SU-DHL-6 (cell line): ENCODE data around the gene YPEL3.
A peak's percentile ranks its signal among the peaks of the same experiment; 100 is the strongest.

Experiments used
- H2AFZ ChIP-seq: fragments of 200-600 bp; sonication (generic); 2 replicates; pipeline ENCODE4 v1.6.1; 2014; ENCODE audit warnings: low read depth, mild to moderate bottlenecking, moderate library complexity, mixed read lengths, antibody characterized with exemption, low read length; ENCODE audit not compliant: severe bottlenecking
- H3F3A ChIP-seq: fragments of 200-600 bp; shearing (Covaris generic); 2 replicates; pipeline ENCODE4 v1.6.0; 2016; ENCODE audit warnings: antibody characterized with exemption, mild to moderate bottlenecking; ENCODE audit not compliant: insufficient read depth
- H3K27ac ChIP-seq: fragments of 200-600 bp; sonication (generic); 2 replicates; pipeline ENCODE4 v1.5.1; 2016; ENCODE audit warnings: low read depth, mild to moderate bottlenecking, low read length, moderate library complexity, mixed read lengths
- H3K27me3 ChIP-seq: fragments of 200-600 bp; sonication (generic), shearing (Covaris generic); 2 replicates; pipeline ENCODE4 v1.6.0; 2014; ENCODE audit warnings: mild to moderate bottlenecking, low read length
- H3K36me3 ChIP-seq: fragments of 200-600 bp; sonication (generic); 2 replicates; pipeline ENCODE4 v1.6.1; 2014; ENCODE audit warnings: mild to moderate bottlenecking, low read length, mixed read lengths
- H3K4me2 ChIP-seq: fragments of 300-600, 200-600 bp; shearing (Covaris generic), sonication (generic); 2 replicates; pipeline ENCODE4 v1.6.0; 2014; ENCODE audit warnings: low read length, low read depth, mild to moderate bottlenecking; ENCODE audit not compliant: poor library complexity, severe bottlenecking
- H3K4me3 ChIP-seq: fragments of 200-600 bp; sonication (generic); 2 replicates; pipeline ENCODE4 v1.5.1; 2014; ENCODE audit warnings: antibody characterized with exemption, low read length, mild to moderate bottlenecking, mixed read lengths; ENCODE audit not compliant: insufficient read depth, poor library complexity, severe bottlenecking
- H3K79me2 ChIP-seq: fragments of 200-600 bp; sonication (generic); 2 replicates; pipeline ENCODE4 v1.6.1; 2014; ENCODE audit warnings: mild to moderate bottlenecking, low read length, moderate library complexity; ENCODE audit not compliant: insufficient read depth
- H3K9ac ChIP-seq: fragments of 200-600 bp; sonication (generic); 2 replicates; pipeline ENCODE4 v1.7.0; 2014; ENCODE audit warnings: mild to moderate bottlenecking, low read length
- H3K9me2 ChIP-seq: fragments of 200-600 bp; sonication (generic); replicated peaks from 2 replicates; pipeline ENCODE4 v1.6.1; 2014; ENCODE audit warnings: low read length; ENCODE audit not compliant: insufficient read depth
- H3K9me3 ChIP-seq: fragments of 200-600 bp; sonication (generic); 2 replicates; pipeline ENCODE4 v1.6.1; 2014; ENCODE audit warnings: low read length, mixed read lengths; ENCODE audit not compliant: insufficient read depth
- H4K20me1 ChIP-seq: fragments of 200-600 bp; sonication (generic); 2 replicates; pipeline ENCODE4 v1.6.1; 2014; ENCODE audit warnings: low read depth, mild to moderate bottlenecking, antibody characterized with exemption, low read length, moderate library complexity, mixed read lengths
- EZH2phosphoT487 ChIP-seq: fragments of 200-600 bp; sonication (generic), shearing (Covaris generic); conservative IDR thresholded peaks from 2 replicates; pipeline ENCODE4 v1.6.1; 2018; ENCODE audit warnings: mild to moderate bottlenecking, antibody characterized with exemption, low read length, moderate library complexity, mixed read lengths
- TF ChIP-seq, protein P1 (sequence below): fragments of 200-600 bp; sonication (generic); IDR thresholded peaks from one replicate; pipeline ENCODE4 v1.5.1; 2017; ENCODE audit warnings: antibody characterized with exemption, mild to moderate bottlenecking, low read length, moderate library complexity; ENCODE audit not compliant: insufficient read depth, poor library complexity, severe bottlenecking

The YPEL3 gene

DNA sequence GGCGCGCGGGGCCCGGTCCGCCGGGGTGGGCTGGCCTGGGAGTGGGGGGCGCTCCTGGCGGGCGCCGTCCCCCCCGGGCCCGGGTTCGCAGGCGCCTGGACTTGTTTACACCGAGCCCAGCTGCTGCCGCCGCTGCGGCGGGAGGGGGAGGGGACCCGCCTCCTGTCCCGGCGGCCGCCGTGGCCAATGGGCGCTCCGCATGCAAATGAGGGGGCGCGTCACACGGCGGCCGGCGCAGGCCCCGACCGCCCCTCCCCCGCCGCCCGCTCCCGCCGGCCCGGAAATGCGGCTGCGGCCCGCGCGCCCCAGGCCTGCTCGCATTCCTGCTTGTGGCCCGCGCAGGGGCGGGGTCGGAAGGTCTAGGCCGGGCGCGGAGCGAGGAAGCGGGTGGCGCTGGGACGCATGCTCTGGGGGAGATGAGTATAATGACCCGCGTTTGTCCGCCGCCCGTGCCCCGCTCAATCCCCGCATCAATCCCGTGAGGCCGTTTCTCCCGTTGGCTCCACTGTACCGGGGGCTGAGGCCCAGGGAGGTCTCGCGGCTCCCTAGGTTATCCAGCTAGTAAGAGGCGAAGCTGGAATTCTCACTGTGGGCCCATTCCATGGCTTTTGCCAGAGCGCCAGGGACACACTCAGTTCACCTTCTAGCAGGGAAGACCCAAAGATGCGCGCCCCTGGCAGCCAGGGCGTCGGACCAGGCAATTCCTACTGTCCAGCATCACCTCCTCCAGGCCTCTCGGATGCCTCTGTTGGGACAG, at the start of gene YPEL3:
Gene YPEL3, minus strand, starts transcription at position 109 of the 757 bp plus-strand sequence. CDS start 731 bp downstream, outside the sequence.
- no peaks in the 10 kb centered on the region for H3K27me3 ChIP-seq
- H3K79me2 ChIP-seq, result no peaks in the 10 kb centered on the region
- H3K9me3 ChIP-seq, result peaks cover 23% of the 10 kb centered on the region
- H3K4me3 ChIP-seq, result peak within 1 kb of the TSS; percentile 41
- TF ChIP-seq EZH2phosphoT487, result no peak
- H3K4me2 ChIP-seq, result peak within 1 kb of the TSS; percentile 58
- H3K9ac ChIP-seq, result peak within 1 kb of the TSS; percentile 51
- peak within 1 kb of the TSS; percentile 95 for H2AFZ ChIP-seq
- H3K9me2 ChIP-seq, result no peaks in the 10 kb centered on the region
- no peaks in the 10 kb centered on the region for H4K20me1 ChIP-seq
- peaks cover 3% of the 10 kb centered on the region; the same call in 1 of the 2 replicates for H3K36me3 ChIP-seq
- peak within 1 kb of the TSS; percentile 43; the same call in 1 of the 2 replicates for H3K27ac ChIP-seq
- peaks cover 18% of the 10 kb centered on the region for H3F3A ChIP-seq

DNA sequence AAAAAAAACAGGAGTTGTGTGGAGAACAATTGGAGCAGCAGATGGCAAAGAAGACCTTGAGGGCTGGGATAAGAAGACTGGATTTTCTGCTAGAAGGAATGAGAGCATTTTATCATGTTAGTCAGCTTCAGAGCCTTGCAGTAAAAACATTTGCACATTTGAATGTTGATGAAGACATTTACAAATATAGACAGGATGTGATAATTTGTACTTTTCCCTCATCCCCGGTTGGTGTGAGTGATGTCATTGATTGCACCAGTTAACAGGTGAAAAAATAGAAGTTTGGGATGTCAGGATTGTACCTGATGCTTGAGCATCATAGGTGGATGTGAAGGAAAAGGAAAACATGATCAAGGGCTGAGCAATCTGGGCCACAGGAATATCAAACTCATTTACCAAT, 49.6 kb upstream of the YPEL3 start:
- H3F3A ChIP-seq, result no peaks in the 10 kb centered on the region
- no peaks in the 10 kb centered on the region for H3K36me3 ChIP-seq
- peaks cover 6% of the 10 kb centered on the region; the same call in 1 of the 2 replicates for H3K9me3 ChIP-seq
- no peaks in the 10 kb centered on the region for H3K9me2 ChIP-seq
- no peaks in the 10 kb centered on the region for H3K27me3 ChIP-seq
- no peaks in the 10 kb centered on the region for H3K79me2 ChIP-seq
- no peak overlapping the region for H2AFZ ChIP-seq
- H4K20me1 ChIP-seq, result no peaks in the 10 kb centered on the region
- H3K9ac ChIP-seq, result no peak overlapping the region
- H3K4me2 ChIP-seq, result no peak overlapping the region
- H3K4me3 ChIP-seq, result no peak overlapping the region
- TF ChIP-seq, protein P1, sequence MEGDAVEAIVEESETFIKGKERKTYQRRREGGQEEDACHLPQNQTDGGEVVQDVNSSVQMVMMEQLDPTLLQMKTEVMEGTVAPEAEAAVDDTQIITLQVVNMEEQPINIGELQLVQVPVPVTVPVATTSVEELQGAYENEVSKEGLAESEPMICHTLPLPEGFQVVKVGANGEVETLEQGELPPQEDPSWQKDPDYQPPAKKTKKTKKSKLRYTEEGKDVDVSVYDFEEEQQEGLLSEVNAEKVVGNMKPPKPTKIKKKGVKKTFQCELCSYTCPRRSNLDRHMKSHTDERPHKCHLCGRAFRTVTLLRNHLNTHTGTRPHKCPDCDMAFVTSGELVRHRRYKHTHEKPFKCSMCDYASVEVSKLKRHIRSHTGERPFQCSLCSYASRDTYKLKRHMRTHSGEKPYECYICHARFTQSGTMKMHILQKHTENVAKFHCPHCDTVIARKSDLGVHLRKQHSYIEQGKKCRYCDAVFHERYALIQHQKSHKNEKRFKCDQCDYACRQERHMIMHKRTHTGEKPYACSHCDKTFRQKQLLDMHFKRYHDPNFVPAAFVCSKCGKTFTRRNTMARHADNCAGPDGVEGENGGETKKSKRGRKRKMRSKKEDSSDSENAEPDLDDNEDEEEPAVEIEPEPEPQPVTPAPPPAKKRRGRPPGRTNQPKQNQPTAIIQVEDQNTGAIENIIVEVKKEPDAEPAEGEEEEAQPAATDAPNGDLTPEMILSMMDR, result no peak
- TF ChIP-seq EZH2phosphoT487, result no peak
- no peak overlapping the region for H3K27ac ChIP-seq

GRCh38 chr16:30144917-30145316, 48.9 kb upstream of the YPEL3 start:
- no peaks in the 10 kb centered on the region for H3K36me3 ChIP-seq
- no peaks in the 10 kb centered on the region for H3K27me3 ChIP-seq
- H3K9me2 ChIP-seq, result no peaks in the 10 kb centered on the region
- H3K27ac ChIP-seq, result no peak overlapping the region
- no peak overlapping the region for H3K4me3 ChIP-seq
- H3K79me2 ChIP-seq, result no peaks in the 10 kb centered on the region
- H3K4me2 ChIP-seq, result no peak overlapping the region
- no peaks in the 10 kb centered on the region for H3F3A ChIP-seq
- no peak for TF ChIP-seq EZH2phosphoT487
- TF ChIP-seq, protein P1, result no peak
- H3K9ac ChIP-seq, result no peak overlapping the region
- H2AFZ ChIP-seq, result no peak overlapping the region
- peaks cover 6% of the 10 kb centered on the region; the same call in 1 of the 2 replicates for H3K9me3 ChIP-seq
- no peaks in the 10 kb centered on the region for H4K20me1 ChIP-seq

DNA sequence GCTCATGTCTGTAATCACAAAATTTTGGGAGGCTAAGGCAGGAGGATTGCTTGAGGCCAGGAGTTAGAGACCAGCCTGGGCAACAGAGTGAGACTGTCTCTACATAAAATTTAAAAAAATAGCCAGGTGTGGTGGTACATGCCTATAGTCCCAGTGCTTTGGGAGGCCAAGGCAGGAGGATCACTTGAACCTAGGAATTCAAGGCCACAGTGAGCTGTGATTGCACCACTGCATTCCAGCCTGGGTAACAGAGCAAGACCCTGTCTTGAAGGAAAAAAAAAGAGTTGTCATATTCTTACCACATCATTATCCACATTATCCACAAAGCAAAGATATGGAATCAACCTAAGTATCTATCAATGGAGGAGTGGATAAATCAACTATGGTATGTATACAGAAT, 48.0 kb upstream of the YPEL3 start:
- Histone ChIP-seq H3K79me2 (no peaks in the 10 kb centered on the region), H3K4me2 (no peak overlapping the region), H3K9me2 (no peaks in the 10 kb centered on the region), H3K36me3 (no peaks in the 10 kb centered on the region), H2AFZ (no peak overlapping the region), H3K9me3 (peaks cover under 1% of the 10 kb centered on the region; the same call in 1 of the 2 replicates), H4K20me1 (no peaks in the 10 kb centered on the region), H3K9ac (no peak overlapping the region), H3K4me3 (no peak overlapping the region), H3K27me3 (no peaks in the 10 kb centered on the region), H3F3A (no peaks in the 10 kb centered on the region), H3K27ac (no peak overlapping the region)
- TF ChIP-seq, protein P1, result no peak
- no peak for TF ChIP-seq EZH2phosphoT487
